OCI-LY1 (cell line): ENCODE measurements around the gene KCNIP4.

Experiments
- H2AFZ ChIP-seq: fragments of 200-600 bp; sonication (generic), shearing (Covaris generic); 2 replicates; pipeline ENCODE4 v1.6.0; 2014; ENCODE audit warnings: antibody characterized with exemption, mild to moderate bottlenecking, low read length
- H3F3A ChIP-seq: fragments of 200-600 bp; sonication (generic), shearing (Covaris generic); 2 replicates; pipeline ENCODE4 v1.6.0; 2014; ENCODE audit warnings: mild to moderate bottlenecking, antibody characterized with exemption, low read length, moderate library complexity; ENCODE audit not compliant: insufficient read depth
- H3K27ac ChIP-seq: fragments of 200-600 bp; sonication (generic); 2 replicates; pipeline ENCODE4 v1.5.1; 2014; ENCODE audit warnings: low read length, mixed run types, mild to moderate bottlenecking, low read depth; ENCODE audit not compliant: poor library complexity, severe bottlenecking
- H3K27me3 ChIP-seq: fragments of 200-600 bp; sonication (generic); 2 replicates; pipeline ENCODE4 v1.6.0; 2014; ENCODE audit warnings: antibody characterized with exemption, mild to moderate bottlenecking, low read length, moderate library complexity; ENCODE audit not compliant: insufficient read depth
- H3K36me3 ChIP-seq: fragments of 200-600 bp; sonication (generic); 2 replicates; pipeline ENCODE4 v1.6.1; 2014; ENCODE audit warnings: mild to moderate bottlenecking, antibody characterized with exemption, low read length, moderate library complexity, mixed read lengths; ENCODE audit not compliant: insufficient read depth
- H3K4me1 ChIP-seq: fragments of 200-600 bp; sonication (generic); 2 replicates; pipeline ENCODE4 v1.5.1; 2014; ENCODE audit warnings: mild to moderate bottlenecking, low read length, moderate library complexity; ENCODE audit not compliant: insufficient read depth, severe bottlenecking
- H3K4me2 ChIP-seq: fragments of 200-600 bp; sonication (generic), shearing (Covaris generic); 2 replicates; pipeline ENCODE4 v1.6.1; 2014; ENCODE audit warnings: low read length
- H3K4me3 ChIP-seq: fragments of 200-600 bp; sonication (generic); 2 replicates; pipeline ENCODE4 v1.5.1; 2014; ENCODE audit warnings: low read length, low read depth, mild to moderate bottlenecking, mixed read lengths; ENCODE audit not compliant: poor library complexity, severe bottlenecking
- H3K79me2 ChIP-seq: fragments of 200-600 bp; shearing (Covaris generic); 2 replicates; pipeline ENCODE4 v1.6.1; 2016; ENCODE audit warnings: mixed run types, low read length, mixed read lengths; ENCODE audit not compliant: insufficient read depth
- H3K9ac ChIP-seq: fragments of 200-600 bp; sonication (generic), shearing (Covaris generic); 2 replicates; pipeline ENCODE4 v1.6.1; 2014; ENCODE audit warnings: mild to moderate bottlenecking, low read length, mixed read lengths
- H3K9me2 ChIP-seq: fragments of 200-600 bp; sonication (generic), shearing (Covaris generic); 2 replicates; pipeline ENCODE4 v1.6.1; 2014; ENCODE audit warnings: low read depth, mild to moderate bottlenecking, low read length, mixed read lengths
- H3K9me3 ChIP-seq: fragments of 200-600 bp; shearing (Covaris generic); 2 replicates; pipeline ENCODE4 v1.6.1; 2014; ENCODE audit warnings: low read length, mixed read lengths
- H4K20me1 ChIP-seq: fragments of 200-600 bp; sonication (generic), shearing (Covaris generic); 2 replicates; pipeline ENCODE4 v1.6.0; 2016; ENCODE audit warnings: mild to moderate bottlenecking, low read length; ENCODE audit not compliant: insufficient read depth
- CTCF ChIP-seq: fragments of 200-600 bp; sonication (generic), shearing (Covaris generic); IDR thresholded peaks from 2 replicates; pipeline ENCODE4 v1.5.1; 2017; ENCODE audit warnings: mild to moderate bottlenecking, antibody characterized with exemption, low read length, moderate library complexity, mixed read lengths
- EZH2 ChIP-seq: fragments of 200-600 bp; sonication (generic), shearing (Covaris generic); IDR thresholded peaks from 2 replicates; pipeline ENCODE4 v1.8.0; 2017; ENCODE audit warnings: borderline replicate concordance, mixed run types, mild to moderate bottlenecking, antibody characterized with exemption, low read length, moderate library complexity, mixed read lengths

Gene KCNIP4

GRCh38 chr4:21845663-21846062 is 102.9 kb downstream of the KCNIP4 start:
- Histone ChIP-seq H3K4me1 (no peaks in the 10 kb centered on the region), H3K9me2 (no peaks in the 10 kb centered on the region), H4K20me1 (no peaks in the 10 kb centered on the region), H3K9ac (no peak overlapping the region), H3F3A (no peaks in the 10 kb centered on the region), H3K4me2 (no peak overlapping the region), H3K36me3 (no peaks in the 10 kb centered on the region), H3K27me3 (no peaks in the 10 kb centered on the region), H3K27ac (no peak overlapping the region), H3K4me3 (no peak overlapping the region), H3K9me3 (no peaks in the 10 kb centered on the region), H3K79me2 (no peaks in the 10 kb centered on the region), H2AFZ (no peak overlapping the region)
- no peak for TF ChIP-seq EZH2
- TF ChIP-seq CTCF, result no peak

- Histone ChIP-seq H2AFZ (no peak overlapping the region), H3K4me1 (no peaks in the 10 kb centered on the region), H3F3A (no peaks in the 10 kb centered on the region), H3K27me3 (no peaks in the 10 kb centered on the region), H3K79me2 (no peaks in the 10 kb centered on the region), H3K27ac (no peak overlapping the region), H3K4me2 (no peak overlapping the region), H3K9me3 (no peaks in the 10 kb centered on the region), H3K9ac (no peak overlapping the region), H3K4me3 (no peak overlapping the region), H3K36me3 (no peaks in the 10 kb centered on the region), H3K9me2 (no peaks in the 10 kb centered on the region), H4K20me1 (no peaks in the 10 kb centered on the region)
- TF ChIP-seq EZH2 (no peak), CTCF (no peak)
These were observed 112.9 kb downstream of the KCNIP4 start for GRCh38 chr4:21835712-21836111.

- no peaks in the 10 kb centered on the region for H3K27me3 ChIP-seq
These were observed 118.3 kb downstream of the KCNIP4 start for GRCh38 chr4:21830272-21830671.

More at GRCh38 chr4:21830272-21830671, 118.3 kb downstream of the KCNIP4 start:
- Histone ChIP-seq H3F3A (no peaks in the 10 kb centered on the region), H3K4me3 (no peak overlapping the region), H3K9ac (no peak overlapping the region), H2AFZ (no peak overlapping the region), H3K27ac (no peak overlapping the region), H3K9me3 (no peaks in the 10 kb centered on the region), H3K4me2 (no peak overlapping the region), H3K9me2 (no peaks in the 10 kb centered on the region), H3K79me2 (no peaks in the 10 kb centered on the region), H3K36me3 (no peaks in the 10 kb centered on the region), H3K4me1 (no peaks in the 10 kb centered on the region), H4K20me1 (no peaks in the 10 kb centered on the region)
- TF ChIP-seq CTCF, result no peak
- TF ChIP-seq EZH2, result no peak
